GM18861 (cell line): ENCODE data around the gene RBCK1.
"Not testable (repeated sequence)": the region's sequence is repeated elsewhere in the genome, so short reads cannot be mapped to it uniquely, and the experiment has no call there.

Experiments used
- ATAC-seq: cut with Tn5 transposase; IDR thresholded peaks from one replicate; pipeline ENCODE4 v1.9.1; 2021; ENCODE audit not compliant: unreplicated experiment

Gene RBCK1

GRCh38 chr20:434661-435419, 26.7 kb downstream of the RBCK1 start:
- no peak for ATAC-seq

GRCh38 chr20:435558-435957, 27.5 kb downstream of the RBCK1 start:
- no peak for ATAC-seq

GRCh38 chr20:436476-436875, 28.4 kb downstream of the RBCK1 start:
- ATAC-seq, result no peak

GRCh38 chr20:437787-438486, 29.8 kb downstream of the RBCK1 start:
- ATAC-seq, result no peak

GRCh38 chr20:438571-439469, 30.7 kb downstream of the RBCK1 start:
- ATAC-seq, result no peak

- no peak for ATAC-seq
Observed at GRCh38 chr20:440148-440547, 32.0 kb downstream of the RBCK1 start.

GRCh38 chr20:440636-441035, 32.5 kb downstream of the RBCK1 start:
- ATAC-seq, result no peak

GRCh38 chr20:443223-443775, 35.2 kb downstream of the RBCK1 start:
- ATAC-seq, result no peak

- no peak for ATAC-seq
Observed at GRCh38 chr20:444117-444516, 36.0 kb downstream of the RBCK1 start.

GRCh38 chr20:444862-445426, 36.8 kb downstream of the RBCK1 start:
- no peak for ATAC-seq

GRCh38 chr20:445514-446336, 37.6 kb downstream of the RBCK1 start:
- no peak for ATAC-seq

- not testable (repeated sequence) for ATAC-seq
Observed at GRCh38 chr20:452021-452420, 43.9 kb downstream of the RBCK1 start.

GRCh38 chr20:454951-455350, 46.9 kb downstream of the RBCK1 start:
- no peak for ATAC-seq

GRCh38 chr20:458776-459175, 50.7 kb downstream of the RBCK1 start:
- ATAC-seq, result no peak

- ATAC-seq, result no peak
Observed at GRCh38 chr20:460180-460579, 52.1 kb downstream of the RBCK1 start.

- no peak for ATAC-seq
Observed at GRCh38 chr20:460707-461106, 52.6 kb downstream of the RBCK1 start.

GRCh38 chr20:461254-462198, 53.4 kb downstream of the RBCK1 start:
- ATAC-seq, result peak; percentile 17

GRCh38 chr20:462199-462991, 54.3 kb downstream of the RBCK1 start, which contains the start of gene TBC1D20:
Gene TBC1D20, minus strand, starts transcription at chr20:462533. Its CDS starts 128 bp downstream, at chr20:462405.
- peak; percentile 92 for ATAC-seq
